A549 (cell line): ENCODE results near the gene SMG6. TPM values are rescaled to one million over a fixed set of nuclear protein-coding genes. Genes with fewer than 3 reads are reported as not detected.

Experiments
- ATAC-seq, 2 experiments: fragments of 200-7000 bp in 1 of 2; fragments of >200 bp in 1 of 2; cut with Nextera tagmentation in 1 of 2; cut with Tn5 transposase in 1 of 2; 3 replicates each; pipeline versions ENCODE4 v1.8.0 to v1.9.1; 2018 to 2020; ENCODE audit warnings: mild to moderate bottlenecking in 1 of 2, moderate library complexity in 1 of 2
- CTCF ChIA-PET: fragments of 300-600 bp; sonication (Branson Sonifier 250); formaldehyde crosslinking; extraction: SDS; loops from one replicate; lab custom pipeline; 2021; ENCODE audit warnings: antibody characterized with exemption, inconsistent platforms; lab: Yijun Ruan, JAX
- POLR2A ChIA-PET: fragments of 350-600 bp; formaldehyde crosslinking; extraction: SDS; loops from one replicate; lab custom pipeline; 2021; ENCODE audit warnings: antibody characterized with exemption, inconsistent platforms; lab: Yijun Ruan, JAX
- DNase-seq, 2 experiments: peaks; one replicate each; pipeline versions ENCODE4 v3.0.0 to v3.0.0-alpha.2; 2011 to 2016; ENCODE audit warnings: low read depth in 1 of 2, low spot score in 1 of 2
- FAIRE-seq: peaks from 2 replicates; lab custom pipeline; 2011; peaks lifted over from hg19 to GRCh38; lab: Jason Lieb, UNC
- H3K27ac ChIP-seq, 2 experiments: fragments of >200 bp; sonication (Bioruptor Twin); formaldehyde crosslinking; 3 replicates each; pipeline ENCODE4 v1.5.1; 2016 to 2017
- H3K4me1 ChIP-seq: fragments of >200 bp; sonication (Bioruptor Twin); formaldehyde crosslinking; 3 replicates; pipeline ENCODE4 v1.6.1; 2016
- H3K4me2 ChIP-seq: fragments of >200 bp; sonication (Bioruptor Twin); formaldehyde crosslinking; 3 replicates; pipeline ENCODE4 v1.6.1; 2016
- H3K4me3 ChIP-seq: fragments of >200 bp; sonication (Bioruptor Twin); formaldehyde crosslinking; 3 replicates; pipeline ENCODE4 v1.5.1; 2016
- H3K9me3 ChIP-seq: fragments of >200 bp; sonication (Bioruptor Twin); formaldehyde crosslinking; 3 replicates; pipeline ENCODE4 v1.6.1; 2016
- BHLHE40 ChIP-seq: IDR thresholded peaks from 2 replicates; pipeline ENCODE4 v1.6.1; 2012; ENCODE audit warnings: low read depth, low read length, inconsistent platforms
- CBX2 ChIP-seq: fragments of 200-600 bp; sonication (generic); IDR thresholded peaks from 2 replicates; pipeline ENCODE4 v1.6.1; 2016; ENCODE audit warnings: low read depth, mild to moderate bottlenecking, borderline replicate concordance
- CBX8 ChIP-seq: fragments of 200-600 bp; sonication (generic); IDR thresholded peaks from 2 replicates; pipeline ENCODE4 v1.6.1; 2016
- CEBPB ChIP-seq, 2 experiments: fragments of >200 bp in 1 of 2; sonication (Bioruptor Twin) in 1 of 2; formaldehyde crosslinking in 1 of 2; IDR thresholded peaks; 2 replicates each; pipeline ENCODE4 v1.6.1; 2012 to 2016
- CHD2 ChIP-seq: fragments of 150-350 bp; IDR thresholded peaks from 2 replicates; pipeline ENCODE4 v1.6.1; 2014; ENCODE audit warnings: low read length; ENCODE audit not compliant: partially characterized antibody
- ELK1 ChIP-seq: fragments of 150-350 bp; IDR thresholded peaks from 2 replicates; pipeline ENCODE4 v1.6.1; 2014; ENCODE audit warnings: low read depth, mild to moderate bottlenecking, low read length
- EP300 ChIP-seq, 2 experiments: fragments of >200 bp; sonication (Bioruptor Twin); formaldehyde crosslinking; IDR thresholded peaks; 2 replicates in 1 of 2; 3 replicates in 1 of 2; pipeline ENCODE4 v1.6.1; 2016 to 2017
- ESRRA ChIP-seq: fragments of 150-350 bp; IDR thresholded peaks from 2 replicates; pipeline ENCODE4 v1.6.1; 2014; ENCODE audit warnings: mild to moderate bottlenecking, low read length, borderline replicate concordance
- FOSB ChIP-seq: fragments of 250-450 bp; sonication (Bioruptor Pico); IDR thresholded peaks from 2 replicates; pipeline ENCODE4 v1.5.0; 2020; ENCODE audit warnings: mild to moderate bottlenecking, moderate library complexity
- FOSL2 ChIP-seq, 2 experiments: fragments of 450-650 bp in 1 of 2; fragments of >200 bp in 1 of 2; sonication (Bioruptor Twin) in 1 of 2; formaldehyde crosslinking; IDR thresholded peaks; 2 replicates each; pipeline versions ENCODE4 v1.5.0 to v1.6.1; 2016 to 2020; ENCODE audit warnings: mild to moderate bottlenecking in 1 of 2, moderate library complexity in 1 of 2
- FOXS1 ChIP-seq: fragments of 250-450 bp; sonication (Bioruptor Pico); IDR thresholded peaks from 2 replicates; pipeline ENCODE4 v1.5.0; 2020; ENCODE audit warnings: mild to moderate bottlenecking, moderate library complexity
- HEYL ChIP-seq: fragments of 250-450 bp; sonication (Bioruptor Pico); IDR thresholded peaks from 2 replicates; pipeline ENCODE4 v1.8.0; 2021; ENCODE audit warnings: mild to moderate bottlenecking, moderate library complexity
- HOXB5 ChIP-seq: fragments of 250-450 bp; sonication (Bioruptor Pico); IDR thresholded peaks from 2 replicates; pipeline ENCODE4 v1.5.0; 2020; ENCODE audit warnings: mild to moderate bottlenecking, moderate library complexity
- JUNB ChIP-seq: fragments of >200 bp; sonication (Bioruptor Twin); formaldehyde crosslinking; IDR thresholded peaks from 2 replicates; pipeline ENCODE4 v1.6.1; 2016
- KDM1A ChIP-seq: fragments of 200-600 bp; sonication (generic); IDR thresholded peaks from 2 replicates; pipeline ENCODE4 v1.6.1; 2016; ENCODE audit warnings: low read depth, mild to moderate bottlenecking
- KDM5A ChIP-seq: fragments of 200-600 bp; sonication (generic); IDR thresholded peaks from 2 replicates; pipeline ENCODE4 v1.6.1; 2016; ENCODE audit warnings: antibody characterized with exemption, mild to moderate bottlenecking
- MAFK ChIP-seq: fragments of 450-650 bp; IDR thresholded peaks from 2 replicates; pipeline ENCODE4 v1.6.1; 2014; ENCODE audit not compliant: partially characterized antibody
- NPAS2 ChIP-seq: fragments of 250-450 bp; sonication (Bioruptor Pico); IDR thresholded peaks from 2 replicates; pipeline ENCODE4 v1.8.0; 2022; ENCODE audit warnings: mild to moderate bottlenecking, moderate library complexity, borderline replicate concordance
- PHF8 ChIP-seq: fragments of 200-600 bp; sonication (generic); IDR thresholded peaks from 2 replicates; pipeline ENCODE4 v1.6.1; 2016; ENCODE audit warnings: low read depth, mild to moderate bottlenecking, antibody characterized with exemption, moderate library complexity, borderline replicate concordance
- POLR2A ChIP-seq: IDR thresholded peaks from 2 replicates; pipeline ENCODE4 v1.6.1; 2012; ENCODE audit warnings: mild to moderate bottlenecking, low read length
- POLR2AphosphoS2 ChIP-seq: conservative IDR thresholded peaks from 2 replicates; pipeline ENCODE4 v1.6.1; 2012; ENCODE audit warnings: low read length, improper control_type of control experiment, inconsistent platforms
- RAD21 ChIP-seq, 2 experiments: fragments of >200 bp in 1 of 2; sonication (Bioruptor Twin) in 1 of 2; formaldehyde crosslinking in 1 of 2; IDR thresholded peaks in 1 of 2; conservative IDR thresholded peaks in 1 of 2; 2 replicates in 1 of 2; 3 replicates in 1 of 2; pipeline ENCODE4 v1.6.1; 2012 to 2018; ENCODE audit warnings: inconsistent platforms in 1 of 2
- RFX5 ChIP-seq: fragments of 450-650 bp; IDR thresholded peaks from 2 replicates; pipeline ENCODE4 v1.7.1; 2014; ENCODE audit warnings: antibody characterized with exemption, mild to moderate bottlenecking, moderate library complexity
- RNF2 ChIP-seq: fragments of 200-600 bp; sonication (generic); IDR thresholded peaks from 2 replicates; pipeline ENCODE4 v1.6.1; 2016; ENCODE audit warnings: low read depth, mild to moderate bottlenecking, antibody characterized with exemption, moderate library complexity, borderline replicate concordance
- SMC3 ChIP-seq: fragments of >200 bp; sonication (Bioruptor Twin); formaldehyde crosslinking; IDR thresholded peaks from 3 replicates; pipeline ENCODE4 v1.6.1; 2018; ENCODE audit warnings: inconsistent platforms
- SREBF2 ChIP-seq: fragments of 450-650 bp; IDR thresholded peaks from 2 replicates; pipeline ENCODE4 v1.6.1; 2014; ENCODE audit warnings: mild to moderate bottlenecking, moderate library complexity
- USF2 ChIP-seq: fragments of 450-650 bp; IDR thresholded peaks from 2 replicates; pipeline ENCODE4 v1.6.1; 2014; ENCODE audit warnings: antibody characterized with exemption
- ZFP36 ChIP-seq: fragments of 450-650 bp; IDR thresholded peaks from 2 replicates; pipeline ENCODE4 v1.6.1; 2014; ENCODE audit warnings: borderline replicate concordance; ENCODE audit not compliant: partially characterized antibody
- ZSCAN20 ChIP-seq: fragments of 250-450 bp; sonication (Bioruptor Pico); IDR thresholded peaks from 2 replicates; pipeline ENCODE4 v1.8.0; 2022; ENCODE audit warnings: mild to moderate bottlenecking, moderate library complexity
- WGBS: methylation state at CpG from one replicate; pipeline ENCODE4 v1.1.6; 2017; ENCODE audit errors: missing lambda C conversion rate; 5-methylcytosine and 5-hydroxymethylcytosine counted together
- polyA plus RNA-seq, 4 experiments: library from polyadenylated mRNA; depleted of rRNA in 3 of 4; stranded (reverse); fragments of >200 nt; fragmentation: RNase III in 1 of 4; extraction: RNeasy Plus Mini Kit Qiagen cat#74134 plus additional on column Dnase treatment in 1 of 4; gene quantifications; 2 replicates in 3 of 4; 3 replicates in 1 of 4; pipeline ENCODE4 v1.2.3, GENCODE V29; 2011 to 2017
- TF ChIP-seq, protein P1 (sequence below): IDR thresholded peaks from 2 replicates; pipeline ENCODE4 v1.6.1; 2012
- TF ChIP-seq, protein P2 (sequence below): IDR thresholded peaks from 2 replicates; pipeline ENCODE4 v1.6.1; 2012; ENCODE audit warnings: low read depth, borderline replicate concordance

Gene SMG6
- polyA plus RNA-seq, 2 of the 4 experiments (the other 2 are of a cell fraction) = 4.7 to 17.0 TPM

- Histone ChIP-seq H3K4me1 (peaks cover 14% of the 10 kb centered on the region), H3K4me2 (no peak overlapping the region), H3K9me3 (no peaks in the 10 kb centered on the region), H3K27ac (no peak overlapping the region), H3K4me3 (no peak overlapping the region)
- 92% methylated on average over 10 of the region's 10 CpGs for WGBS
- POLR2A ChIA-PET = no interaction called here
- no peak for TF ChIP-seq RAD21 (conservative IDR thresholded peaks at IDR 0.05 in 1 of 2, IDR thresholded peaks at IDR 0.05 in 1 of 2)
- TF ChIP-seq ZSCAN20 (CRISPR knock-in tag) = no peak
- TF ChIP-seq ESRRA = no peak
- TF ChIP-seq, protein P1, sequence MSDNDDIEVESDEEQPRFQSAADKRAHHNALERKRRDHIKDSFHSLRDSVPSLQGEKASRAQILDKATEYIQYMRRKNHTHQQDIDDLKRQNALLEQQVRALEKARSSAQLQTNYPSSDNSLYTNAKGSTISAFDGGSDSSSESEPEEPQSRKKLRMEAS = no peak
- no peak for TF ChIP-seq EP300 (IDR thresholded peaks at IDR 0.05)
- TF ChIP-seq HEYL (CRISPR knock-in tag) = no peak
- no peak for TF ChIP-seq SREBF2
- no peak for TF ChIP-seq USF2
- no peak for TF ChIP-seq BHLHE40
- TF ChIP-seq CHD2 = no peak
- TF ChIP-seq PHF8 = no peak
- TF ChIP-seq ZFP36 = no peak
- TF ChIP-seq MAFK = no peak
- TF ChIP-seq JUNB = no peak
- no peak for TF ChIP-seq CEBPB (IDR thresholded peaks at IDR 0.05)
- no peak for TF ChIP-seq FOXS1 (CRISPR knock-in tag)
- TF ChIP-seq CBX2 = no peak
- TF ChIP-seq SMC3 = no peak
- CTCF ChIA-PET = interaction anchor here (4.6 to 13.0 kb wide), 2 partner anchors 8 to 21 kb away, joined by 30 to 216 read pairs; no protein-coding TSS in a partner anchor
- DNase-seq = no peak
- no peak for FAIRE-seq
- ATAC-seq = no peak
Measured at GRCh38 chr17:2344528-2344927, 40.9 kb upstream of the SMG6 start.

DNA sequence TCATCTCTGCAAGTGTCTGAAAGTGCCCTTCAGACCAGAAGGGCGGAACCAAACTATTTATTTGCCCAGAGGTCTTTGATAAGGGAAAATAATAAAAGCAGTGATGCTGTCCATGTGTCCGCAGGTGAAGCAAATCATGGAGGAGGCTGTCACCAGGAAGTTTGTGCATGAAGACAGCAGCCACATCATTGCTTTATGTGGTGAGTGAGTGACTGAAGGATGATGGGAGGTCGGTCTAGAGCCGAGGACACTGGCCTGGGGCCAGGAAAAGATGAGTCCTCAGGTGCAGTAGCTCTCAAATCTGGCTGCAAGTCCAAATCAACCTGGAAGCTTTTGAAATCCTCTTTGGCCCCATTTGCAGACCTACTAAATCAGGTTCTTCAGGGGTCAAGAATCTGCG is 39.8 kb upstream of the SMG6 start:
- Histone ChIP-seq H3K4me3 (no peak overlapping the region), H3K4me2 (no peak overlapping the region), H3K9me3 (no peaks in the 10 kb centered on the region), H3K4me1 (peaks cover 15% of the 10 kb centered on the region)
- CTCF ChIA-PET = interaction anchor here (4.6 to 13.0 kb wide), 2 partner anchors 10 to 22 kb away, joined by 30 to 216 read pairs; no protein-coding TSS in a partner anchor
- no peak for DNase-seq
- TF ChIP-seq RNF2 (no peak), POLR2AphosphoS2 (no peak), ELK1 (no peak), SMC3 (no peak), NPAS2 (no peak), POLR2A (no peak), KDM1A (no peak), CEBPB (IDR thresholded peaks at IDR 0.05) (no peak), USF2 (no peak), FOSB (CRISPR knock-in tag) (no peak), HOXB5 (CRISPR knock-in tag) (no peak), CBX8 (no peak), FOSL2 (IDR thresholded peaks at IDR 0.05) (no peak), FOSL2 (CRISPR knock-in tag; IDR thresholded peaks at IDR 0.05) (no peak), RFX5 (no peak), HEYL (CRISPR knock-in tag) (no peak), ESRRA (no peak), CBX2 (no peak), KDM5A (no peak), BHLHE40 (no peak)
- TF ChIP-seq, protein P2, sequence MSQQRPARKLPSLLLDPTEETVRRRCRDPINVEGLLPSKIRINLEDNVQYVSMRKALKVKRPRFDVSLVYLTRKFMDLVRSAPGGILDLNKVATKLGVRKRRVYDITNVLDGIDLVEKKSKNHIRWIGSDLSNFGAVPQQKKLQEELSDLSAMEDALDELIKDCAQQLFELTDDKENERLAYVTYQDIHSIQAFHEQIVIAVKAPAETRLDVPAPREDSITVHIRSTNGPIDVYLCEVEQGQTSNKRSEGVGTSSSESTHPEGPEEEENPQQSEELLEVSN = no peak
- TF ChIP-seq, all 56 proteins: peak for 0
- POLR2A ChIA-PET = no interaction called here
- 59% methylated on average over 5 of the region's 5 CpGs for WGBS
- no peak for FAIRE-seq
- H3K27ac ChIP-seq = no peak overlapping the region
- ATAC-seq = no peak
